ENCODE results near the gene OGG1. TPM values are rescaled to one million over a fixed set of nuclear protein-coding genes. Genes with fewer than 3 reads are reported as not detected.

The OGG1 gene
- total and polyA plus RNA-seq, 5 donors from 2014 or later = 21.8 to 30.2 (median 26.3) TPM

DNA sequence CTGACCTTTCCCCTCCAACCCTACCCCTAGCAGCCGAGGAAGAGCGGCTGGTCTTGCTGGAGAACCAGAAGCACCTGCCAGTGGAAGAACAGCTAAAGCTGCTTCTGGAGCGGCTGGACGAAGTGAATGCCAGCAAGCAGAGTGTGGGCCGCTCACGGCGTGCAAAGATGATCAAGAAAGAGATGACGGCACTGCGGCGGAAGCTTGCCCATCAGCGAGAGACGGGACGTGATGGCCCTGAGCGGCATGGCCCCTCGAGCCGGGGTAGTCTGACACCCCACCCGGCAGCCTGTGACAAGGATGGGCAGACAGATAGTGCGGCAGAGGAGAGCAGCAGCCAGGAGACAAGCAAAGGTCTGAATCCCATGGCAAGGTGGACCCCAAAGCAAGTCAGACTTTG is 6.2 kb upstream of the OGG1 start:
- Mint-ChIP-seq H3K4me1 (peaks cover 0 to 8% (median 2%) of the 10 kb centered on the region in 4 donors), H3K36me3 (peaks cover 52% of the 10 kb centered on the region), H3K9me3 (no peaks in the 10 kb centered on the region), H3K27ac (no peak overlapping the region), H3K4me3 (no peak overlapping the region), H3K27me3 (no peaks in the 10 kb centered on the region)
- Histone ChIP-seq H3K27me3 (ENCODE audit: control insufficient read depth, insufficient read depth, low read length) (no peaks in the 10 kb centered on the region), H3K4me3 (ENCODE audit: low read depth, low read length) (no peak overlapping the region), H3K4me1 (ENCODE audit: control insufficient read depth, insufficient read depth, low read length, poor library complexity, severe bottlenecking) (no peaks in the 10 kb centered on the region), H3K36me3 (ENCODE audit: control insufficient read depth, insufficient read depth, low read length) (peaks cover 89% of the 10 kb centered on the region), H3K9me3 (ENCODE audit: control insufficient read depth in 2 of 2, low read length in 2 of 2) (no peaks in the 10 kb centered on the region), H3K27ac (ENCODE audit: insufficient read depth, low read length, poor library complexity, severe bottlenecking) (no peak overlapping the region)
- DNase-seq (no peak), ATAC-seq (ENCODE audit: low read depth in 2 of 2) (no peak)

DNA sequence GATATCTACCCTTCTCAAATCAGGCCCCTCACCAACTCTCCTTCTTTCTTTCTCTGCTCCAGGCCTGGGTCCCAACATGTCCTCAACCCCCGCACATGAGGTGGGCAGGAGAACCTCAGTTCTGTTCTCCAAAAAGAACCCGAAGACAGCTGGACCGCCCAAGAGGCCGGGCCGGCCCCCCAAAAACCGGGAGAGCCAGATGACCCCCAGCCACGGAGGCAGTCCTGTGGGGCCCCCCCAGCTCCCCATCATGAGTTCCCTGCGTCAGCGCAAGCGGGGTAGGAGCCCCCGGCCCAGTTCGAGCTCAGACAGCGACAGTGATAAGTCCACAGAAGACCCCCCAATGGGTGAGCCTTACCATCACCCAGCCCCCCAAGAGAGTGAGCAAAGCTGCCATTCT is 5.6 kb upstream of the OGG1 start:
- peaks cover 46% of the 10 kb centered on the region for H3K36me3 Mint-ChIP-seq
- Histone ChIP-seq H3K4me1 (ENCODE audit: control insufficient read depth, insufficient read depth, low read length, poor library complexity, severe bottlenecking) (peaks cover 2% of the 10 kb centered on the region), H3K4me3 (ENCODE audit: low read depth, low read length) (no peak overlapping the region), H3K27ac (ENCODE audit: insufficient read depth, low read length, poor library complexity, severe bottlenecking) (no peak overlapping the region), H3K36me3 (ENCODE audit: control insufficient read depth, insufficient read depth, low read length) (peaks cover 83% of the 10 kb centered on the region), H3K9me3 (ENCODE audit: control insufficient read depth in 2 of 2, low read length in 2 of 2) (no peaks in the 10 kb centered on the region), H3K27me3 (ENCODE audit: control insufficient read depth, insufficient read depth, low read length) (no peaks in the 10 kb centered on the region)
- ATAC-seq (ENCODE audit: low read depth in 2 of 2) = no peak
- DNase-seq = no peak
- no peak overlapping the region for H3K27ac Mint-ChIP-seq
- no peak overlapping the region for H3K4me3 Mint-ChIP-seq
- H3K4me1 Mint-ChIP-seq = peaks cover 0 to 10% (median 3%) of the 10 kb centered on the region in 4 donors
- no peaks in the 10 kb centered on the region for H3K9me3 Mint-ChIP-seq
- H3K27me3 Mint-ChIP-seq = no peaks in the 10 kb centered on the region

DNA sequence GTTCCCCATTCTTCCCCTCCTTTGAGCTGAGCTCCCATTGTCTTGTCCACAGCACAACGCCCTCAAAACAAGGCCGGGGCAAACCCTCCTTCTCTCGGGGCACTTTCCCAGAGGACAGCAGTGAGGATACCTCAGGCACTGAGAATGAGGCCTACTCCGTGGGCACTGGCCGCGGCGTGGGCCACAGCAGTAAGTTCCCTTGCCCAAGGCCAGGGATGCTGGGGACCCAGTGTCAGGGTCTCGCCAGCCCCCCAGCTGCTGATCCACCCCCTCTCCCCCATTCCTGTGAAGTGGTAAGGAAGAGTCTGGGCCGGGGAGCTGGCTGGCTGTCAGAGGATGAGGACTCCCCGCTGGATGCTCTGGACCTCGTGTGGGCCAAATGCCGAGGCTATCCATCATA is 4.2 kb upstream of the OGG1 start:
- no peaks in the 10 kb centered on the region for H3K9me3 ChIP-seq (ENCODE audit: control insufficient read depth in 2 of 2, low read length in 2 of 2)
- ATAC-seq (ENCODE audit: low read depth in 2 of 2) (no peak), DNase-seq (no peak)
- H3K4me3 ChIP-seq (ENCODE audit: low read depth, low read length) = no peak overlapping the region
- peaks cover 10% of the 10 kb centered on the region for H3K4me1 ChIP-seq (ENCODE audit: control insufficient read depth, insufficient read depth, low read length, poor library complexity, severe bottlenecking)
- no peak overlapping the region for H3K27ac ChIP-seq (ENCODE audit: insufficient read depth, low read length, poor library complexity, severe bottlenecking)
- H3K4me3 Mint-ChIP-seq = no peak overlapping the region
- no peak overlapping the region for H3K27ac Mint-ChIP-seq
- H3K9me3 Mint-ChIP-seq = no peaks in the 10 kb centered on the region
- H3K4me1 Mint-ChIP-seq = peaks cover 3 to 17% (median 10%) of the 10 kb centered on the region in 4 donors
- H3K27me3 Mint-ChIP-seq = no peaks in the 10 kb centered on the region
- H3K27me3 ChIP-seq (ENCODE audit: control insufficient read depth, insufficient read depth, low read length) = no peaks in the 10 kb centered on the region
- H3K36me3 ChIP-seq (ENCODE audit: control insufficient read depth, insufficient read depth, low read length) = peaks cover 69% of the 10 kb centered on the region
- peaks cover 40% of the 10 kb centered on the region for H3K36me3 Mint-ChIP-seq

DNA sequence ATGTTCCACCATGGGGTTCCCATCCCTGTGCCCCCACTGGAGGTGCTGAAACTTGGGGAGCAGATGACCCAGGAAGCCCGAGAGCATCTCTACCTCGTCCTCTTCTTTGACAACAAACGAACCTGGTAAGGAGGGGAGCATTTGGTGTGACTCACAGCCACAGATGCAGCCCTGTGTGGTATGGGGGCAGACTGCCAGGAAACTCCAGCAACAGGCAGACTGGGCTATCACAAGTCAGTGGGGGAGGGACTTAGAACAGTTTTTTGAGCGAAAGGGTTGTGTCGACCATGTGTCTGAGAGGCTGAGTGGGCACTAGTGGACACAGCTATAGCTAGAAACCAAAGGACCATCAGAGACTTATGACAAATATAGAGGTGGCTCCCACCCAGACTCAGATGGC is 3.4 kb upstream of the OGG1 start:
- ATAC-seq (ENCODE audit: low read depth in 2 of 2) = no peak
- Histone ChIP-seq H3K27me3 (ENCODE audit: control insufficient read depth, insufficient read depth, low read length) (no peaks in the 10 kb centered on the region), H3K9me3 (ENCODE audit: control insufficient read depth in 2 of 2, low read length in 2 of 2) (no peaks in the 10 kb centered on the region), H3K4me1 (ENCODE audit: control insufficient read depth, insufficient read depth, low read length, poor library complexity, severe bottlenecking) (peaks cover 19% of the 10 kb centered on the region), H3K36me3 (ENCODE audit: control insufficient read depth, insufficient read depth, low read length) (peaks cover 62% of the 10 kb centered on the region), H3K4me3 (ENCODE audit: low read depth, low read length) (no peak overlapping the region), H3K27ac (ENCODE audit: insufficient read depth, low read length, poor library complexity, severe bottlenecking) (no peak overlapping the region)
- H3K27ac Mint-ChIP-seq = peak overlapping the region in 1 of 3 donors; percentile 32
- no peaks in the 10 kb centered on the region for H3K9me3 Mint-ChIP-seq
- H3K36me3 Mint-ChIP-seq = peaks cover 38% of the 10 kb centered on the region
- H3K27me3 Mint-ChIP-seq = no peaks in the 10 kb centered on the region
- H3K4me3 Mint-ChIP-seq = peak overlapping the region in 2 of 4 donors; percentile 4 to 39
- DNase-seq = no peak
- peaks cover 7 to 25% (median 16%) of the 10 kb centered on the region in 4 donors for H3K4me1 Mint-ChIP-seq

DNA sequence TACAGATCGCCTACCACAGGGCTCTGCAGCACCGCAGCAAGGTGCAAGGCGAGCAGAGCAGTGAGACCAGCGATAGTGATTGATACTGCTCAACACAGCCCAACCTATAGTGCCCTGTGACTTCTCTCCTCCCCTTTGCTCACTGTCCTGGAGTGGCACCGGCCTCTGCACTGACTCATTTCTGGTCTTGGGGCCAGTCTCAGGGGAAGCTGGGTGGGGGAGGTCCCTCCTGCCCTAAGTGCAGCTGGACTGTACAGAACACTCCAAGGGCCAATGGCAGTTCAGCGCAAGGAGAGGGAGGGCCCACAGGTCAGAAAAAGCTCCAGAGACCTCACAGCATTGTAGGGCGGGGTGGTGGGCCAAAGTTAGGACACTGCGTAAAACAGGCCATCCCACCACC is 2.5 kb upstream of the OGG1 start:
- Mint-ChIP-seq H3K9me3 (no peaks in the 10 kb centered on the region), H3K4me3 (peak overlapping the region in 2 of 4 donors; percentile 43 to 88), H3K36me3 (peaks cover 41% of the 10 kb centered on the region), H3K4me1 (peaks cover 7 to 35% (median 25%) of the 10 kb centered on the region in 4 donors), H3K27me3 (no peaks in the 10 kb centered on the region), H3K27ac (no peak overlapping the region)
- Histone ChIP-seq H3K9me3 (ENCODE audit: control insufficient read depth in 2 of 2, low read length in 2 of 2) (no peaks in the 10 kb centered on the region), H3K27me3 (ENCODE audit: control insufficient read depth, insufficient read depth, low read length) (no peaks in the 10 kb centered on the region), H3K4me3 (ENCODE audit: low read depth, low read length) (no peak overlapping the region), H3K4me1 (ENCODE audit: control insufficient read depth, insufficient read depth, low read length, poor library complexity, severe bottlenecking) (peaks cover 27% of the 10 kb centered on the region), H3K36me3 (ENCODE audit: control insufficient read depth, insufficient read depth, low read length) (peaks cover 62% of the 10 kb centered on the region), H3K27ac (ENCODE audit: insufficient read depth, low read length, poor library complexity, severe bottlenecking) (no peak overlapping the region)
- ATAC-seq (ENCODE audit: low read depth in 2 of 2) (no peak), DNase-seq (no peak)

DNA sequence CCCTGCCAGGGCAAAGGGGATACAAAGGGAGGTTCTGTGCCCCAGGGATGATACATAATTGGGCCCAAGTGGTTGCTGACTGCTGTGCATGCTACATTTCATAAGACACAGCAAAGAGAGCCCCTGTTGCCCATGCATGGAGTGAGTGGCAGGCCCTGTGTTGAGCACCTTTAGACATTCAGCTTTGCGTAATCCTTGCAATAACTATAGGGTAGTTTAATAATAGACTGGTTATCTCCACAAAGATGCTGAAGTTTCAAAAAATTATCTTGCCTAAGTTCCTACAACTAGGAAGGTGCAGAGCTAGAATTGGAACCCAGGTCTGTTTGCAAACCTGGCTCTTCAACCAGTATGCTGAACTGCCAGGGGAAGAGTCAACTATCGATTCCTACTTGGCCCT is 1.7 kb upstream of the OGG1 start:
- H3K27me3 Mint-ChIP-seq = no peaks in the 10 kb centered on the region

DNA sequence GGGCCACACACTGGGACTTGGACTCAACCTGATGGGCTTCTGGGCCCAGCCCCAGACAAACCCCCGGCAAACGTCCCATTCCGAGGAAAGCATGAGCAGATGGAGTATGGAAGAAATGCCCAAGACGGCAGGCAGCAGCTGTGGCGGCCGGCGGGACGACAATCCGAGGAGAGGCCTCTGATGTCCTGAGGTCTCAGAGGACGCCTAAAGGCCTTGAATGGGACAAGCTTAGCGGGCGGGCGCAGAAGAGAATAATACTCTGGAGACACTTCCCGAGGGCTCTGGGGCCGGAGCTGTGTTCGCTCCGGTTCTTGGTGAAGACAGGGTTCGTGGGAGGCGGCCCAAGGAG is 482 bp upstream of the OGG1 start:
- Histone ChIP-seq H3K36me3 (ENCODE audit: control insufficient read depth, insufficient read depth, low read length) (peaks cover 49% of the 10 kb centered on the region), H3K4me3 (ENCODE audit: low read depth, low read length) (peak overlapping the region; percentile 91), H3K27me3 (ENCODE audit: control insufficient read depth, insufficient read depth, low read length) (no peaks in the 10 kb centered on the region), H3K27ac (ENCODE audit: insufficient read depth, low read length, poor library complexity, severe bottlenecking) (peak overlapping the region; percentile 76), H3K4me1 (ENCODE audit: control insufficient read depth, insufficient read depth, low read length, poor library complexity, severe bottlenecking) (peaks cover 27% of the 10 kb centered on the region), H3K9me3 (ENCODE audit: control insufficient read depth in 2 of 2, low read length in 2 of 2) (no peaks in the 10 kb centered on the region)
- no peaks in the 10 kb centered on the region for H3K27me3 Mint-ChIP-seq
- no peaks in the 10 kb centered on the region for H3K9me3 Mint-ChIP-seq
- H3K27ac Mint-ChIP-seq = peak overlapping the region; percentile 94 to 99 (median 98)
- DNase-seq = no peak
- peaks cover 32% of the 10 kb centered on the region for H3K36me3 Mint-ChIP-seq
- no peak for ATAC-seq (ENCODE audit: low read depth in 2 of 2)
- peak overlapping the region; percentile 88 to 99 (median 96) for H3K4me3 Mint-ChIP-seq
- peaks cover 7 to 45% (median 28%) of the 10 kb centered on the region in 4 donors for H3K4me1 Mint-ChIP-seq

More for the DNA sequence above, 1.7 kb upstream of the OGG1 start:
- Histone ChIP-seq H3K27me3 (ENCODE audit: control insufficient read depth, insufficient read depth, low read length) (no peaks in the 10 kb centered on the region), H3K4me1 (ENCODE audit: control insufficient read depth, insufficient read depth, low read length, poor library complexity, severe bottlenecking) (peaks cover 27% of the 10 kb centered on the region), H3K36me3 (ENCODE audit: control insufficient read depth, insufficient read depth, low read length) (peaks cover 57% of the 10 kb centered on the region), H3K9me3 (ENCODE audit: control insufficient read depth in 2 of 2, low read length in 2 of 2) (no peaks in the 10 kb centered on the region), H3K4me3 (ENCODE audit: low read depth, low read length) (no peak overlapping the region), H3K27ac (ENCODE audit: insufficient read depth, low read length, poor library complexity, severe bottlenecking) (no peak overlapping the region)
- ATAC-seq (ENCODE audit: low read depth in 2 of 2) (no peak), DNase-seq (no peak)
- H3K36me3 Mint-ChIP-seq = peaks cover 41% of the 10 kb centered on the region
- peak overlapping the region; percentile 29 to 99 (median 66) for H3K4me3 Mint-ChIP-seq
- no peaks in the 10 kb centered on the region for H3K9me3 Mint-ChIP-seq
- H3K4me1 Mint-ChIP-seq = peaks cover 7 to 38% (median 26%) of the 10 kb centered on the region in 4 donors
- H3K27ac Mint-ChIP-seq = no peak overlapping the region

DNA sequence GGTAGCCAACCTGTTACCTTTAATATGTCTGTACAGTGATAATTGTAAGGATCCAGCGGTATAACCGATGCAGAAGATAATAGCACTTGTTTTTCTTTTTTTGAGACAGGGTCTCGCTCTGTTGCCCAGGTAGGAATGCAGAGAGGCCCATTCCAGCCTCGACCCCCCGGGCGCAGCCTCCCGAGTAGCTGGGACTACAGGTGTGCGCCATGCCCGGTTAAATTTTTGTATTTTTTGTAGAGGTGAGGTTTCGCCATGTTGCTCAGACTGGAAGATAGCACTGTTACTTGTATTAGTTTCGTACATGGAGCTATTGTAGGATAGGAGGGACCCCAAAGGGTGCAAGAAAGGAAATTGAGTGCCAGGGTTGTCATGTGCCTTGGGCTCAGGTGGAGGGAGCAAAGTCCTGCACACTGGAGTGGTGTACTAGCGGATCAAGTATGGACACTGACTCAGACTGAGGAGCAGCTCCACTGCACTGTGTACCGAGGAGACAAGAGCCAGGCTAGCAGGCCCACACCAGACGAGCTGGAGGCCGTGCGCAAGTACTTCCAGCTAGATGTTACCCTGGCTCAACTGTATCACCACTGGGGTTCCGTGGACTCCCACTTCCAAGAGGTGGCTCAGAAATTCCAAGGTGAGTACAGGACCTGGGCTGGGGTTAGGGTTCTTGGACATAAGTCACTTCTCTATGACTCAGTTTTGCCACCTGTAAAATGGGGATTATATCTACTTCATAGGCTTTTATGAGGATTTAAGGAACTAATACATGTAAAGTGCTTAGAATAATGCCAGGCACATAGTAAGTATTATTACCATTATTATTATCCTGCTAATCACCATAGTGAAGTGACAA is 1.0 kb downstream of the OGG1 start:
- H3K27ac ChIP-seq (ENCODE audit: insufficient read depth, low read length, poor library complexity, severe bottlenecking) = peak overlapping the region; percentile 76
- Mint-ChIP-seq H3K4me3 (peak overlapping the region; percentile 88 to 99 (median 96)), H3K27ac (peak overlapping the region; percentile 94 to 99 (median 98)), H3K27me3 (no peaks in the 10 kb centered on the region), H3K36me3 (peaks cover 32% of the 10 kb centered on the region), H3K4me1 (peaks cover 14 to 57% (median 37%) of the 10 kb centered on the region in 4 donors), H3K9me3 (no peaks in the 10 kb centered on the region)
- DNase-seq (peak in 1 of 3 donors; percentile 18), ATAC-seq (ENCODE audit: low read depth in 2 of 2) (no peak)
- H3K9me3 ChIP-seq (ENCODE audit: control insufficient read depth in 2 of 2, low read length in 2 of 2) = no peaks in the 10 kb centered on the region
- no peaks in the 10 kb centered on the region for H3K27me3 ChIP-seq (ENCODE audit: control insufficient read depth, insufficient read depth, low read length)
- peaks cover 37% of the 10 kb centered on the region for H3K36me3 ChIP-seq (ENCODE audit: control insufficient read depth, insufficient read depth, low read length)
- H3K4me1 ChIP-seq (ENCODE audit: control insufficient read depth, insufficient read depth, low read length, poor library complexity, severe bottlenecking) = peaks cover 36% of the 10 kb centered on the region
- peak overlapping the region; percentile 91 for H3K4me3 ChIP-seq (ENCODE audit: low read depth, low read length)
